HG02571 (cell line): ENCODE results near the gene ADGRD1.

Experiments
- ATAC-seq: cut with Tn5 transposase; IDR thresholded peaks from one replicate; pipeline ENCODE4 v1.9.1; 2021; ENCODE audit warnings: mild to moderate bottlenecking, moderate library complexity; ENCODE audit not compliant: unreplicated experiment

ADGRD1 gene

GRCh38 chr12:130965214-130965613, 11.5 kb downstream of the ADGRD1 start:
- ATAC-seq: no peak

- no peak for ATAC-seq
Measured at GRCh38 chr12:130965668-130966067, 12.0 kb downstream of the ADGRD1 start.

- ATAC-seq: no peak
Measured at GRCh38 chr12:130966443-130967030, 12.8 kb downstream of the ADGRD1 start.

GRCh38 chr12:130967636-130968035, 13.9 kb downstream of the ADGRD1 start:
- no peak for ATAC-seq

GRCh38 chr12:130968611-130969010, 14.9 kb downstream of the ADGRD1 start:
- ATAC-seq: no peak

GRCh38 chr12:130969223-130969622, 15.5 kb downstream of the ADGRD1 start:
- ATAC-seq: no peak

- ATAC-seq: peak; percentile 55
Measured at GRCh38 chr12:130970165-130970907, 16.6 kb downstream of the ADGRD1 start.

GRCh38 chr12:130970908-130971233, 17.2 kb downstream of the ADGRD1 start:
- peak; percentile 15 for ATAC-seq

GRCh38 chr12:130971925-130972585, 18.3 kb downstream of the ADGRD1 start:
- no peak for ATAC-seq

- ATAC-seq: no peak
Measured at GRCh38 chr12:130972586-130972950, 18.9 kb downstream of the ADGRD1 start.

- ATAC-seq: no peak
Measured at GRCh38 chr12:130973109-130973508, 19.4 kb downstream of the ADGRD1 start.

- no peak for ATAC-seq
Measured at GRCh38 chr12:130973906-130974305, 20.2 kb downstream of the ADGRD1 start.

- ATAC-seq: no peak
Measured at GRCh38 chr12:130975116-130975515, 21.4 kb downstream of the ADGRD1 start.

GRCh38 chr12:130976171-130976720, 22.5 kb downstream of the ADGRD1 start:
- ATAC-seq: no peak

- ATAC-seq: no peak
Measured at GRCh38 chr12:130977046-130977742, 23.5 kb downstream of the ADGRD1 start.

- no peak for ATAC-seq
Measured at GRCh38 chr12:130977743-130978095, 24.0 kb downstream of the ADGRD1 start.

- ATAC-seq: no peak
Measured at GRCh38 chr12:130978785-130979184, 25.1 kb downstream of the ADGRD1 start.

- ATAC-seq: no peak
Measured at GRCh38 chr12:130981074-130981742, 27.5 kb downstream of the ADGRD1 start.

- ATAC-seq: no peak
Measured at GRCh38 chr12:130981911-130982310, 28.2 kb downstream of the ADGRD1 start.

- no peak for ATAC-seq
Measured at GRCh38 chr12:130982565-130983225, 29.0 kb downstream of the ADGRD1 start.
